RWPE2 (cell line): ENCODE data around the gene COL16A1.

Experiments
- ATAC-seq: fragments of 200-7000 bp; cut with Tn5 transposase; 3 replicates; pipeline ENCODE4 v1.9.1; 2021; ENCODE audit warnings: low read depth
- DNase-seq: peaks from one replicate; pipeline ENCODE4 v3.0.0-alpha.2; 2020; ENCODE audit warnings: low spot score
- H3K27ac ChIP-seq: fragments of 450-650 bp; 2 replicates; pipeline ENCODE4 v1.5.1; 2017; ENCODE audit warnings: mild to moderate bottlenecking; ENCODE audit not compliant: poor library complexity, severe bottlenecking
- H3K27me3 ChIP-seq: fragments of 250-450 bp; sonication (Bioruptor Pico); 2 replicates; pipeline ENCODE4 v1.5.1; 2021; ENCODE audit warnings: mild to moderate bottlenecking, moderate library complexity; ENCODE audit not compliant: insufficient read depth, poor library complexity, severe bottlenecking
- H3K36me3 ChIP-seq: fragments of 250-450 bp; sonication (Bioruptor Pico); 2 replicates; pipeline ENCODE4 v1.5.1; 2020; ENCODE audit warnings: low read depth, mild to moderate bottlenecking, moderate library complexity
- H3K4me1 ChIP-seq: fragments of 250-450 bp; sonication (Bioruptor Pico); 2 replicates; pipeline ENCODE4 v1.5.1; 2021; ENCODE audit warnings: mild to moderate bottlenecking, moderate library complexity; ENCODE audit not compliant: insufficient read depth, poor library complexity, severe bottlenecking
- H3K4me3 ChIP-seq: fragments of 250-450 bp; sonication (Bioruptor Pico); 2 replicates; pipeline ENCODE4 v1.5.1; 2021; ENCODE audit warnings: mild to moderate bottlenecking, moderate library complexity; ENCODE audit not compliant: severe bottlenecking
- H3K9me3 ChIP-seq: fragments of 250-450 bp; sonication (Bioruptor Pico); 2 replicates; pipeline ENCODE4 v1.5.1; 2021; ENCODE audit warnings: mild to moderate bottlenecking, moderate library complexity; ENCODE audit not compliant: severe bottlenecking
- CTCF ChIP-seq: fragments of 450-650 bp; IDR thresholded peaks from one replicate; pipeline ENCODE4 v1.5.1; 2017; ENCODE audit warnings: mild to moderate bottlenecking, moderate library complexity; ENCODE audit not compliant: poor library complexity, severe bottlenecking

COL16A1 gene

GRCh38 chr1:31615414-31615813, 88.4 kb downstream of the COL16A1 start:
- no peak for TF ChIP-seq CTCF
- ATAC-seq (no peak), DNase-seq (no peak)
- Histone ChIP-seq H3K27ac (no peak overlapping the region), H3K4me3 (no peak overlapping the region), H3K36me3 (no peaks in the 10 kb centered on the region), H3K27me3 (peaks cover 13% of the 10 kb centered on the region), H3K4me1 (no peaks in the 10 kb centered on the region), H3K9me3 (no peaks in the 10 kb centered on the region)

- ATAC-seq, result no peak
Observed at GRCh38 chr1:31614414-31615005, 89.3 kb downstream of the COL16A1 start.

GRCh38 chr1:31609514-31610118, 94.2 kb downstream of the COL16A1 start:
- DNase-seq, result no peak
- no peaks in the 10 kb centered on the region for H3K4me1 ChIP-seq
- no peak overlapping the region for H3K27ac ChIP-seq
- no peak for ATAC-seq
- no peaks in the 10 kb centered on the region for H3K9me3 ChIP-seq
- H3K36me3 ChIP-seq, result no peaks in the 10 kb centered on the region
- no peaks in the 10 kb centered on the region for H3K27me3 ChIP-seq
- H3K4me3 ChIP-seq, result no peak overlapping the region
- TF ChIP-seq CTCF, result no peak

More at GRCh38 chr1:31614414-31615005, 89.3 kb downstream of the COL16A1 start:
- Histone ChIP-seq H3K36me3 (no peaks in the 10 kb centered on the region), H3K9me3 (no peaks in the 10 kb centered on the region), H3K27ac (no peak overlapping the region), H3K27me3 (peaks cover 13% of the 10 kb centered on the region), H3K4me3 (no peak overlapping the region), H3K4me1 (no peaks in the 10 kb centered on the region)
- peak; percentile 57 for DNase-seq
- TF ChIP-seq CTCF, result no peak

GRCh38 chr1:31607360-31607759, 96.5 kb downstream of the COL16A1 start:
- H3K27me3 ChIP-seq, result no peaks in the 10 kb centered on the region
- DNase-seq (no peak), ATAC-seq (no peak)
- no peaks in the 10 kb centered on the region for H3K36me3 ChIP-seq
- no peak overlapping the region for H3K4me3 ChIP-seq
- no peak overlapping the region for H3K27ac ChIP-seq
- no peaks in the 10 kb centered on the region for H3K4me1 ChIP-seq
- no peak for TF ChIP-seq CTCF
- H3K9me3 ChIP-seq, result no peaks in the 10 kb centered on the region

GRCh38 chr1:31605908-31606427, 97.8 kb downstream of the COL16A1 start:
- no peak; the same call in 2 of the 3 replicates for ATAC-seq
- TF ChIP-seq CTCF, result no peak
- Histone ChIP-seq H3K36me3 (no peaks in the 10 kb centered on the region), H3K4me3 (no peak overlapping the region), H3K4me1 (no peaks in the 10 kb centered on the region), H3K27ac (no peak overlapping the region), H3K27me3 (no peaks in the 10 kb centered on the region), H3K9me3 (no peaks in the 10 kb centered on the region)
- DNase-seq, result no peak
